ENCODE data around the gene ARRDC1.
A peak's percentile ranks its signal among the peaks of the same experiment; 100 is the strongest.
"Not testable (repeated sequence)": the region's sequence is repeated elsewhere in the genome, so short reads cannot be mapped to it uniquely, and the experiment has no call there.

Gene ARRDC1

GRCh38 chr9:137605121-137606004 lies at the start of gene ARRDC1:
Gene ARRDC1 (plus strand): TSS chr9:137605686. CDS start chr9:137605718, 32 bp downstream.
- peak within 1 kb of the TSS; percentile 58 for H3K27ac ChIP-seq (ENCODE audit: low read depth, low read length)
- no peaks in the 10 kb centered on the region for H3K27me3 ChIP-seq (ENCODE audit: control insufficient read depth in 1 of 2, insufficient read depth in 2 of 2, low read length in 2 of 2)
- peak within 1 kb of the TSS; percentile 52 to 77 for H3K4me3 ChIP-seq (ENCODE audit: low read depth in 1 of 2, low read length in 2 of 2)
- no peak within 1 kb of the TSS for H3K9ac ChIP-seq (ENCODE audit: low read length)
- no peaks in the 10 kb centered on the region for H3K9me3 ChIP-seq (ENCODE audit: low read length)
- peaks cover 8% of the 10 kb centered on the region for H3K4me1 ChIP-seq (ENCODE audit: insufficient read depth, low read length)
- no peaks in the 10 kb centered on the region for H3K36me3 ChIP-seq (ENCODE audit: insufficient read depth, low read length)

DNA sequence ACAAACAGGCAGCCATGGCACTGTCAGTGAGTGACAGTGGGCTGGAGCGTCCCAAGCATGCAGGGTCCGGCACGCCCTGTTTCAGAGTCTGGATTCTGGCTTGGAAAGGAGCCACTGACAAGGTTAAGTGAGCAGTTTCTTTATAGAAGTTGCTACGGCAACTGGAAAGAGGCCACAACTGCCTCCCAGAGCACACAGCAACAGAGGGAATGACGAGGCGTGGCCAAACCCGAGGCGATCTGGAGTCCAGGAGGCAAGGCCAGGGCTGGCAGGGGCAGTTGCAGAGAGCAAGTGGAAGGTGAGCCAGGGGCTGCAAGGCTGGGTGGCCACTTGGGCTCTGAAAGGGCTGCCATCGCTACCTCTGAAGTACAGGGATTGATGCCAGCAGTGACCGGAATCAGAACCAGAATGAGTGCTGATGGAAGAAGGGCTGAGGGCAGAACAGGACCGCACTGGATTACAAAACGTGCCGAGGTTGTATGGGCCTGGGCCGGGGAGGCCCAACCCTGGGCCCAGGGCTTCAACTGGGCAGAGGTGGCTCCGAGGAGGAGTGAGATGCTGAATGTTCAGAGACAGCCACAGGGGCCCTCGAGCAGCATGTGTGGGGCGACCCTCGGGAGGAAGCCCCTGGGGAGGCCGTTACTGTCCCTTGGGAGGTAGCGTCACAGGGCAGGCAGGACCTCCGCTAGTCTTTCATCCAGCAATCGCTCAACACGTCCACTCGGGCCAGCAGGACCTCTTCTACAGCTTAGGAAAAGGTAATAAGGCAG lies 49.2 kb upstream of the ARRDC1 start:
- Histone ChIP-seq H3K4me1 (ENCODE audit: insufficient read depth, low read length) (peaks cover 5% of the 10 kb centered on the region), H3K27me3 (ENCODE audit: control insufficient read depth in 1 of 2, insufficient read depth in 2 of 2, low read length in 2 of 2) (no peaks in the 10 kb centered on the region), H3K9ac (ENCODE audit: low read length) (no peak overlapping the region), H3K27ac (ENCODE audit: low read depth, low read length) (no peak overlapping the region), H3K9me3 (ENCODE audit: low read length) (no peaks in the 10 kb centered on the region), H3K4me3 (ENCODE audit: low read depth in 1 of 2, low read length in 2 of 2) (no peak overlapping the region), H3K36me3 (ENCODE audit: insufficient read depth, low read length) (peaks cover 31% of the 10 kb centered on the region)

- Histone ChIP-seq H3K9ac (ENCODE audit: low read length) (no peak overlapping the region), H3K4me3 (ENCODE audit: low read depth in 1 of 2, low read length in 2 of 2) (no peak overlapping the region), H3K27ac (ENCODE audit: low read depth, low read length) (no peak overlapping the region), H3K9me3 (ENCODE audit: low read length) (no peaks in the 10 kb centered on the region), H3K36me3 (ENCODE audit: insufficient read depth, low read length) (peaks cover 48% of the 10 kb centered on the region), H3K27me3 (ENCODE audit: control insufficient read depth in 1 of 2, insufficient read depth in 2 of 2, low read length in 2 of 2) (no peaks in the 10 kb centered on the region), H3K4me1 (ENCODE audit: insufficient read depth, low read length) (peaks cover 5% of the 10 kb centered on the region)
Observed at GRCh38 chr9:137558127-137558526, 47.4 kb upstream of the ARRDC1 start.

- Histone ChIP-seq H3K4me1 (ENCODE audit: insufficient read depth, low read length) (no peaks in the 10 kb centered on the region), H3K4me3 (ENCODE audit: low read depth in 1 of 2, low read length in 2 of 2) (no peak overlapping the region), H3K36me3 (ENCODE audit: insufficient read depth, low read length) (peaks cover 43% of the 10 kb centered on the region), H3K9ac (ENCODE audit: low read length) (no peak overlapping the region), H3K27me3 (ENCODE audit: control insufficient read depth in 1 of 2, insufficient read depth in 2 of 2, low read length in 2 of 2) (no peaks in the 10 kb centered on the region), H3K9me3 (ENCODE audit: low read length) (no peaks in the 10 kb centered on the region), H3K27ac (ENCODE audit: low read depth, low read length) (no peak overlapping the region)
Observed at GRCh38 chr9:137564134-137564533, 41.4 kb upstream of the ARRDC1 start.

DNA sequence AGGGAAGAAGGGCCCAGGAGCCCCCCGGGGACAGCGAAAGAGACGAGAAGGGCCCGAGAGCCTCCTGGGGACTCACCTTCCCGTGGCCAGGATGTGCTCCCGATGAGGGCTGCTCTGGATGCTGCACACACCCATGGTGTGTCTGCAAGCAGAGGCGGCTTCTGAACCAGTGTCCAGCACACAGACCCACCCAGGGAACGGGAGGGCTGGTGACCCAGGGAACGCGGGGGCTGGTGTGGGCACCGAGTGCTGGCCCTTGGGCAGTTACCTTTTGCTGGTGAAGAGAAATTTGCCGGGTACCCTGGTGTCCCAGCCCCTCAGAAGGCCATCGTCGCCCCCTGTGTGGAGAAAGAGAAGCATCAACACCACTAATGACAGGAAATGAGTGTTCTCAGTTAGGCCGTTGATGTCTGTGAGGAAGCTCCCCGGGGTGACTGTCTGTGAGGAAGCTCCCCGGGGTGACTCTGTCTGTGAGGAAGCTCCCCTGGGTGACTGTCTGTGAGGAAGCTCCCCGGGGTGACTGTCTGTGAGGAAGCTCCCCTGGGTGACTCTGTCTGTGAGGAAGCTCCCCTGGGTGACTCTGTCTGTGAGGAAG lies 40.6 kb upstream of the ARRDC1 start:
- Histone ChIP-seq H3K36me3 (ENCODE audit: insufficient read depth, low read length) (peaks cover 43% of the 10 kb centered on the region), H3K9ac (ENCODE audit: low read length) (no peak overlapping the region), H3K27ac (ENCODE audit: low read depth, low read length) (no peak overlapping the region), H3K4me3 (ENCODE audit: low read depth in 1 of 2, low read length in 2 of 2) (no peak overlapping the region), H3K4me1 (ENCODE audit: insufficient read depth, low read length) (no peaks in the 10 kb centered on the region), H3K9me3 (ENCODE audit: low read length) (no peaks in the 10 kb centered on the region), H3K27me3 (ENCODE audit: control insufficient read depth in 1 of 2, insufficient read depth in 2 of 2, low read length in 2 of 2) (no peaks in the 10 kb centered on the region)

- not testable (repeated sequence) for H3K4me1 ChIP-seq (ENCODE audit: insufficient read depth, low read length); H3K9me3 ChIP-seq (ENCODE audit: low read length); H3K9ac ChIP-seq (ENCODE audit: low read length); H3K27me3 ChIP-seq (ENCODE audit: control insufficient read depth in 1 of 2, insufficient read depth in 2 of 2, low read length in 2 of 2); H3K4me3 ChIP-seq (ENCODE audit: low read depth in 1 of 2, low read length in 2 of 2); H3K27ac ChIP-seq (ENCODE audit: low read depth, low read length)
- peaks cover 37% of the 10 kb centered on the region for H3K36me3 ChIP-seq (ENCODE audit: insufficient read depth, low read length)
Observed at GRCh38 chr9:137568445-137568844, 37.0 kb upstream of the ARRDC1 start.

DNA sequence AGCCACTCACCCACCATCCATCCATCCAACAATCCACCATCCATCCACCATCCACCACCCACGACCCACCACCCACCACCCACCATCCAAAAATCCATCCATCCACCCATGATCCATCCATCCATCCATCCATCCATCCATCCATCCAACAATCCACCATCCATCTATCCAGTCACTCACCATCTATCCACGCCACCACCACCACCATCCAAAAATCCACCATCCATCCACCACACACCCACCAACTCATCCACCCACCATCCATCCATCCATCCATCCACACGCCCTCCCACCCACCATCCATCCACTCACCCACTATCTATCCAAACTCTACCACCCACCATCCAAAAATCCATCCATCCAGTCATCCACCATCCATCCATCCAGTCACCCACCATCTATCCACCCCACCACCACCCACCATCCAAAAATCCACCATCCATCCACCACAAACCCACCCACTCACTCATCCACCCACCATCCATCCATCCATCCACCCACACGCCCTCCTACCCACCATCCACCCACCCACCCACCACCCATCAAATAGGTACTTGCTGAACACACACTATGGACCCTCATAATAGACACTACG lies 35.8 kb upstream of the ARRDC1 start:
- Histone ChIP-seq H3K27me3 (ENCODE audit: control insufficient read depth in 1 of 2, insufficient read depth in 2 of 2, low read length in 2 of 2) (no peaks in the 10 kb centered on the region), H3K27ac (ENCODE audit: low read depth, low read length) (no peak overlapping the region), H3K9ac (ENCODE audit: low read length) (no peak overlapping the region), H3K36me3 (ENCODE audit: insufficient read depth, low read length) (peaks cover 32% of the 10 kb centered on the region), H3K4me3 (ENCODE audit: low read depth in 1 of 2, low read length in 2 of 2) (no peak overlapping the region), H3K4me1 (ENCODE audit: insufficient read depth, low read length) (no peaks in the 10 kb centered on the region), H3K9me3 (ENCODE audit: low read length) (no peaks in the 10 kb centered on the region)

GRCh38 chr9:137570566-137570965 lies 34.9 kb upstream of the ARRDC1 start:
- no peaks in the 10 kb centered on the region for H3K9me3 ChIP-seq (ENCODE audit: low read length)
- H3K4me3 ChIP-seq (ENCODE audit: low read depth in 1 of 2, low read length in 2 of 2) = no peak overlapping the region
- H3K9ac ChIP-seq (ENCODE audit: low read length) = no peak overlapping the region
- peaks cover 38% of the 10 kb centered on the region for H3K36me3 ChIP-seq (ENCODE audit: insufficient read depth, low read length)
- H3K27ac ChIP-seq (ENCODE audit: low read depth, low read length) = no peak overlapping the region
- no peaks in the 10 kb centered on the region for H3K27me3 ChIP-seq (ENCODE audit: control insufficient read depth in 1 of 2, insufficient read depth in 2 of 2, low read length in 2 of 2)
- peaks cover under 1% of the 10 kb centered on the region for H3K4me1 ChIP-seq (ENCODE audit: insufficient read depth, low read length)

GRCh38 chr9:137574192-137574591 lies 31.3 kb upstream of the ARRDC1 start:
- H3K27me3 ChIP-seq (ENCODE audit: control insufficient read depth in 1 of 2, insufficient read depth in 2 of 2, low read length in 2 of 2) = no peaks in the 10 kb centered on the region
- no peaks in the 10 kb centered on the region for H3K9me3 ChIP-seq (ENCODE audit: low read length)
- H3K9ac ChIP-seq (ENCODE audit: low read length) = no peak overlapping the region
- H3K36me3 ChIP-seq (ENCODE audit: insufficient read depth, low read length) = peaks cover 39% of the 10 kb centered on the region
- H3K27ac ChIP-seq (ENCODE audit: low read depth, low read length) = no peak overlapping the region
- H3K4me3 ChIP-seq (ENCODE audit: low read depth in 1 of 2, low read length in 2 of 2) = no peak overlapping the region
- H3K4me1 ChIP-seq (ENCODE audit: insufficient read depth, low read length) = peaks cover 21% of the 10 kb centered on the region

DNA sequence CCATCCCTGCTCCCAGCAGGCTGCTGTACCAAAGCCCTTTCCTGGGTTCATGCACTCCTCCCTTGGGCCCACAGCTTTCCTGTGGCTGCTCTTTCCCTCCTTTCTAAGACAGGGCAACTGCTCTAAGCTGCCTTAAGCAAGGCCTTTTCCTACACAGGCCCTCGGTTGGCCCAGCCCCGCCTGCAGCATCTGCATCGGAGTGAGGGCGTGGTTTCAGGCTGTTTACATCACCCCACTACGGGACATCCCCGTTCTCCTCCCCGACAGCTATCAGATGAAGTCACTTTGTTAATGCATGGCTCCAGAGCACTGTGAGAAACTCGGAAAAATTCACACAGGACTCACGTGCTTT lies 30.1 kb upstream of the ARRDC1 start:
- peaks cover 21% of the 10 kb centered on the region for H3K4me1 ChIP-seq (ENCODE audit: insufficient read depth, low read length)
- no peaks in the 10 kb centered on the region for H3K9me3 ChIP-seq (ENCODE audit: low read length)
- no peaks in the 10 kb centered on the region for H3K27me3 ChIP-seq (ENCODE audit: control insufficient read depth in 1 of 2, insufficient read depth in 2 of 2, low read length in 2 of 2)
- H3K27ac ChIP-seq (ENCODE audit: low read depth, low read length) = no peak overlapping the region
- no peak overlapping the region for H3K9ac ChIP-seq (ENCODE audit: low read length)
- peaks cover 38% of the 10 kb centered on the region for H3K36me3 ChIP-seq (ENCODE audit: insufficient read depth, low read length)
- no peak overlapping the region for H3K4me3 ChIP-seq (ENCODE audit: low read depth in 1 of 2, low read length in 2 of 2)

DNA sequence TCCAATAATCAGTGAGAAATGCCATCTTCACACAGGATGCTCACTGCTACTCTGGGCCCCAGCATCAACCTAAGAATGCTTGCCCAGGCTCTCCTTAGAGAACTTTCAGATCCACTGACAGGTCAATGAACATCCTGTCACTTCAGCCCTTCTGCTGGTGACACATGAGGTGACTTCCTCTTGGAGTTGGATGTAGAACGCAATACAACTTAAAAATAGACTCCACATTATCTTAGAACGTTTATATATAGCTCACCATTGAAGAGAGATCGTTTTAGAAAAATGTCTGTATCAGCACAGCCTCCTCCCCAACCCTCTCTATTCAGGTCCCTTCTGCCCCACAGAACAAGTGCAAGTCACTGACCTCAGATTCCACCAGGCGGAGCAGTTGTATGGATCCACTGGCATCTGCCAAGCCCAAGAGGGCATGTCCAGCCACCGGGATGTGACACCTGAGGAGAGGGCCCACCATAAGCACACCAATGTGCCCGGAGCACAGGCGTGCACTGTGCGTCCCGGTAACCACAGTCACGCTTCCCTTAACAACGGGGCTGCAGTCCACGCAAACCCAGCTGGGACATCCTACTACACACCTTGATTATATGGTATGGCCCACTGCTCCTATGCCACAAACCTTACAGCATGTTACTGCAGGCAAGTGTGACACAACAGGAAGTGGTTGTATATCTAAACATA lies 29.6 kb upstream of the ARRDC1 start:
- Histone ChIP-seq H3K4me3 (ENCODE audit: low read depth in 1 of 2, low read length in 2 of 2) (no peak overlapping the region), H3K9me3 (ENCODE audit: low read length) (no peaks in the 10 kb centered on the region), H3K27ac (ENCODE audit: low read depth, low read length) (no peak overlapping the region), H3K36me3 (ENCODE audit: insufficient read depth, low read length) (peaks cover 33% of the 10 kb centered on the region), H3K9ac (ENCODE audit: low read length) (no peak overlapping the region), H3K27me3 (ENCODE audit: control insufficient read depth in 1 of 2, insufficient read depth in 2 of 2, low read length in 2 of 2) (no peaks in the 10 kb centered on the region), H3K4me1 (ENCODE audit: insufficient read depth, low read length) (peaks cover 21% of the 10 kb centered on the region)
